B cell (primary cell): ENCODE results near the gene RAD21L1. TPM values are rescaled to one million over a fixed set of nuclear protein-coding genes. Genes with fewer than 3 reads are reported as not detected.

Experiments used
- ATAC-seq: fragments of 200-7000 bp; cut with Tn5 transposase; one replicate; pipeline ENCODE4 v1.10.0; 2021; ENCODE audit warnings: low read depth, mild to moderate bottlenecking, moderate number of reproducible peaks, moderate library complexity
- CTCF ChIA-PET: fragments of 350-600 bp; sonication (Branson Sonifier 250); formaldehyde crosslinking; loops from one replicate; lab custom pipeline; 2021; ENCODE audit warnings: antibody characterized with exemption, inconsistent platforms; lab: Charles Lee
- POLR2A ChIA-PET: fragments of 350-600 bp; sonication (Branson Sonifier 250); formaldehyde crosslinking; loops from one replicate; lab custom pipeline; 2021; ENCODE audit warnings: antibody characterized with exemption; lab: Charles Lee
- DNase-seq: peaks from one replicate; pipeline ENCODE4 v3.0.0; 2013
- H2AFZ ChIP-seq: 2 replicates; pipeline ENCODE4 v1.6.1; 2012; ENCODE audit warnings: mild to moderate bottlenecking, low read depth, low read length; ENCODE audit not compliant: insufficient read depth, poor library complexity, severe bottlenecking
- H3K27ac ChIP-seq, 2 donors: 1 replicate in 1 of 2; 2 replicates in 1 of 2; pipeline ENCODE4 v1.5.1; 2012 to 2013; ENCODE audit warnings: low read length in 2 of 2, mild to moderate bottlenecking in 2 of 2, moderate library complexity in 1 of 2
- H3K27me3 ChIP-seq, 4 experiments: fragments of 200-600 bp in 1 of 4; sonication (generic) in 1 of 4; replicated peaks in 1 of 4; 1 replicate in 2 of 4; 2 replicates in 2 of 4; pipeline versions ENCODE4 v1.6.1 to v1.7.0; 2013 to 2016; ENCODE audit warnings: low read length in 3 of 4, mild to moderate bottlenecking in 2 of 4, mixed read lengths in 1 of 4, moderate library complexity in 1 of 4; ENCODE audit not compliant: insufficient read depth in 4 of 4, control insufficient read depth in 3 of 4; ENCODE audit errors: control extremely low read depth in 1 of 4
- H3K36me3 ChIP-seq, 2 experiments: replicated peaks in 1 of 2; 1 replicate in 1 of 2; 2 replicates in 1 of 2; pipeline versions ENCODE4 v1.6.1 to v1.7.1; 2013; ENCODE audit warnings: low read length in 1 of 2; ENCODE audit not compliant: insufficient read depth in 2 of 2, control insufficient read depth in 1 of 2; ENCODE audit errors: control extremely low read depth in 1 of 2, extremely low read depth in 1 of 2
- H3K4me1 ChIP-seq, 2 donors: fragments of 200-600 bp in 1 of 2; sonication (generic) in 1 of 2; 1 replicate in 1 of 2; 2 replicates in 1 of 2; pipeline versions ENCODE4 v1.5.1 to v1.6.1; 2013 to 2017; ENCODE audit warnings: low read length in 2 of 2; ENCODE audit not compliant: control insufficient read depth in 2 of 2, insufficient read depth in 2 of 2
- H3K4me2 ChIP-seq: replicated peaks from 2 replicates; pipeline ENCODE3; 2012; ENCODE audit warnings: mild to moderate bottlenecking, low read depth, low read length; ENCODE audit not compliant: poor library complexity, severe bottlenecking
- H3K4me3 ChIP-seq, 5 experiments: fragments of 200-600 bp in 1 of 5; sonication (generic) in 1 of 5; 1 replicate in 3 of 5; 2 replicates in 2 of 5; pipeline versions ENCODE4 v1.5.1 to v1.7.0; 2011 to 2016; ENCODE audit warnings: low read length in 4 of 5, mild to moderate bottlenecking in 4 of 5, low read depth in 2 of 5, control low read depth in 1 of 5, moderate library complexity in 1 of 5; ENCODE audit not compliant: insufficient read depth in 1 of 5; ENCODE audit errors: control extremely low read depth in 1 of 5, extremely low read depth in 1 of 5
- H3K79me2 ChIP-seq: fragments of 200-600 bp; sonication (generic); one replicate; pipeline ENCODE4 v1.6.0; 2016; ENCODE audit warnings: low read length; ENCODE audit not compliant: control insufficient read depth, insufficient read depth
- H3K9ac ChIP-seq: fragments of 200-600 bp; sonication (generic); 2 replicates; pipeline ENCODE4 v1.6.1; 2017; ENCODE audit warnings: mild to moderate bottlenecking, low read length, moderate library complexity
- H3K9me3 ChIP-seq, 3 donors: one replicate each; pipeline versions ENCODE4 v1.6.1 to v1.7.1; 2013; ENCODE audit warnings: low read length in 2 of 3; ENCODE audit not compliant: control insufficient read depth in 2 of 3, insufficient read depth in 1 of 3; ENCODE audit errors: control extremely low read depth in 1 of 3
- H4K20me1 ChIP-seq: 2 replicates; pipeline ENCODE4 v1.6.0; 2012; ENCODE audit warnings: mild to moderate bottlenecking, low read length; ENCODE audit not compliant: insufficient read depth, control insufficient read depth, poor library complexity, severe bottlenecking
- H3K27ac Mint-ChIP-seq: one replicate; pipeline ENCODE4 v1.8.0; 2021; ENCODE audit warnings: mixed read lengths
- H3K27me3 Mint-ChIP-seq: one replicate; pipeline ENCODE4 v1.8.0; 2021; ENCODE audit warnings: mixed read lengths
- H3K4me1 Mint-ChIP-seq: one replicate; pipeline ENCODE4 v1.8.0; 2021; ENCODE audit warnings: mixed read lengths
- H3K4me3 Mint-ChIP-seq: one replicate; pipeline ENCODE4 v1.8.0; 2021; ENCODE audit warnings: mixed read lengths
- H3K9me3 Mint-ChIP-seq: one replicate; pipeline ENCODE4 v1.8.0; 2022; ENCODE audit warnings: mixed read lengths; ENCODE audit not compliant: insufficient read depth
- CTCF ChIP-seq: fragments of 200-600 bp; IDR thresholded peaks from one replicate; pipeline ENCODE4 v1.8.0; 2022; ENCODE audit warnings: antibody characterized with exemption, mild to moderate bottlenecking
- EZH2 ChIP-seq: IDR thresholded peaks from 2 replicates; pipeline ENCODE4 v1.6.1; 2012; ENCODE audit warnings: borderline replicate concordance, low read depth, mild to moderate bottlenecking, moderate library complexity, low read length; ENCODE audit not compliant: insufficient read depth, poor library complexity, severe bottlenecking
- WGBS: methylation state at CpG from one replicate; pipeline ENCODE4 v1.1.5; 2013; ENCODE audit warnings: missing lambda C conversion rate; ENCODE audit not compliant: insufficient coverage; 5-methylcytosine and 5-hydroxymethylcytosine counted together
- intact Hi-C: fragments of 100-400 bp; cut with micrococcal nuclease; formaldehyde crosslinking; loops from one replicate; pipeline ENCODE4 v1.10.0; 2022
- polyA plus RNA-seq: library from polyadenylated mRNA; depleted of rRNA; stranded (reverse); fragments of >200 nt; gene quantifications from 2 replicates; pipeline ENCODE4 v1.2.3, GENCODE V29; 2012
- total RNA-seq, 2 donors: library from RNA; stranded (reverse); fragments of 120-200 nt in 1 of 2; gene quantifications; 1 replicate in 1 of 2; 2 replicates in 1 of 2; pipeline versions ENCODE4 v1.2.3 to v1.2.4, GENCODE V29; 2013 to 2022

Gene RAD21L1
- total and polyA plus RNA-seq, 2 donors (not counting 1 experiment from before 2014, with no cell fraction given) = not detected

DNA sequence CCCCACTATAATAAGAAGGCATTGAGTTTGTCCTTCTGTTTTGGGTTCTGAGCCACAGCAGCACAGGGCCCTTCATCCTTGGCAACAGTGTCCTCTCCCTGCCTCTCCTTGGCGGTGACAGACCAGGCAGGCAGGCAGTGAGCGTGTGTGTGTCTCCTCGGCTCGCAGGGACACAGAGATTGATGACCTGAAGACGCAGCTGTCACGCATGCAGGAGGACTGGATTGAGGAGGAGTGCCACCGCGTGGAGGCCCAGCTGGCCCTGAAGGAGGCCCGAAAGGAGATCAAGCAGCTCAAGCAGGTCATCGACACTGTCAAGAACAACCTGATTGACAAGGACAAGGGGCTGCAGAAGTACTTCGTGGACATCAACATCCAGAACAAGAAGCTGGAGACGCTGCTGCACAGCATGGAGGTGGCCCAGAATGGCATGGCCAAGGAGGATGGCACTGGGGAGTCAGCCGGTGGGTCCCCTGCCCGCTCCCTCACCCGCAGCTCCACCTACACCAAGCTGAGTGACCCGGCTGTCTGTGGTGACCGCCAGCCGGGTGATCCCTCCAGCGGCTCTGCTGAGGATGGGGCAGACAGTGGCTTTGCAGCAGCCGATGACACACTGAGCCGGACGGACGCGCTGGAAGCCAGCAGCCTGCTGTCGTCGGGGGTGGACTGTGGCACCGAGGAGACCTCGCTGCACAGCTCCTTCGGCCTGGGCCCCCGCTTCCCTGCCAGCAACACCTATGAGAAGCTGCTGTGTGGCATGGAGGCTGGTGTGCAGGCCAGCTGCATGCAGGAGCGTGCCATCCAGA is 79.1 kb downstream of the RAD21L1 start:
- H3K4me3 ChIP-seq = no peak overlapping the region
- H2AFZ ChIP-seq = no peak overlapping the region
- no peak for TF ChIP-seq CTCF
- no peak for TF ChIP-seq EZH2
- H3K27me3 Mint-ChIP-seq = no peaks in the 10 kb centered on the region
- 94% methylated on average over 31 of the region's 31 CpGs for WGBS
- no peaks in the 10 kb centered on the region for H3K9me3 Mint-ChIP-seq
- intact Hi-C loops = no loop called here
- ChIA-PET POLR2A (no interaction called here), CTCF (no interaction called here)
- no peaks in the 10 kb centered on the region for H3K9me3 ChIP-seq
- H3K79me2 ChIP-seq = no peaks in the 10 kb centered on the region
- H3K27ac Mint-ChIP-seq = no peak overlapping the region
- no peaks in the 10 kb centered on the region for H3K4me1 ChIP-seq
- H3K27ac ChIP-seq = no peak overlapping the region
- ATAC-seq (no peak), DNase-seq (no peak)
- no peak overlapping the region for H3K4me2 ChIP-seq
- H3K27me3 ChIP-seq = no peaks in the 10 kb centered on the region
- H3K36me3 ChIP-seq = no peaks in the 10 kb centered on the region
- H3K4me1 Mint-ChIP-seq = no peaks in the 10 kb centered on the region
- H3K4me3 Mint-ChIP-seq = no peak overlapping the region
- no peaks in the 10 kb centered on the region for H4K20me1 ChIP-seq
- no peak overlapping the region for H3K9ac ChIP-seq

Other genes starting within 250 kb of the RAD21L1 start
- 0.17 and 0.37 TPM in 2 replicates for gene RSPO4, start 223.7 kb upstream of the RAD21L1 start, total RNA-seq
- gene RSPO4, start 223.7 kb upstream of the RAD21L1 start, polyA plus RNA-seq = 0.04 and 0.07 TPM in 2 replicates
- gene PSMF1, start 107.4 kb upstream of the RAD21L1 start, total RNA-seq = 113 and 114 TPM in 2 replicates
- 132 and 360 TPM in 2 replicates for gene PSMF1, start 107.4 kb upstream of the RAD21L1 start, polyA plus RNA-seq
- 0.42 and 0.73 TPM in 2 replicates for gene TMEM74B, start 41.1 kb upstream of the RAD21L1 start, total RNA-seq
- 0.82 and 1.4 TPM in 2 replicates for gene TMEM74B, start 41.1 kb upstream of the RAD21L1 start, polyA plus RNA-seq
- gene C20orf202, start 22.6 kb upstream of the RAD21L1 start, total RNA-seq = not detected in 2 replicates
- gene C20orf202, start 22.6 kb upstream of the RAD21L1 start, polyA plus RNA-seq = 0.07 and 0.17 TPM in 2 replicates
- 2.1 and 3.0 TPM in 2 replicates for gene SNPH, start 40.2 kb downstream of the RAD21L1 start, total RNA-seq
- 0.67 and 0.74 TPM in 2 replicates for gene SNPH, start 40.2 kb downstream of the RAD21L1 start, polyA plus RNA-seq
- 1.2 and 1.3 TPM in 2 replicates for gene SDCBP2, start 103.1 kb downstream of the RAD21L1 start, total RNA-seq
- gene SDCBP2, start 103.1 kb downstream of the RAD21L1 start, polyA plus RNA-seq = 1.2 and 1.5 TPM in 2 replicates
- gene FKBP1A, start 167.0 kb downstream of the RAD21L1 start, total RNA-seq = 86.5 and 86.7 TPM in 2 replicates
- 59.3 and 86.3 TPM in 2 replicates for gene FKBP1A, start 167.0 kb downstream of the RAD21L1 start, polyA plus RNA-seq
- 80.3 and 84.0 TPM in 2 replicates for gene NSFL1C, start 240.8 kb downstream of the RAD21L1 start, total RNA-seq
- gene NSFL1C, start 240.8 kb downstream of the RAD21L1 start, polyA plus RNA-seq = 24.0 and 24.1 TPM in 2 replicates